HuH-7.5 (cell line): ENCODE measurements around the gene AIFM3.
"Not testable (repeated sequence)": the region's sequence is repeated elsewhere in the genome, so short reads cannot be mapped to it uniquely, and the experiment has no call there.

ENCODE experiments used
- DNase-seq: peaks from one replicate; pipeline ENCODE4 v3.0.0; 2011; ENCODE audit warnings: low spot score

Gene AIFM3

GRCh38 chr22:20959578-20960461 lies 7.2 kb upstream of the AIFM3 start:
- DNase-seq, result no peak

GRCh38 chr22:20960609-20961008 lies 6.4 kb upstream of the AIFM3 start:
- no peak for DNase-seq

- DNase-seq, result no peak
Observed at GRCh38 chr22:20962491-20962945, 4.5 kb upstream of the AIFM3 start.

GRCh38 chr22:20963201-20964052 lies 3.6 kb upstream of the AIFM3 start:
- no peak for DNase-seq

GRCh38 chr22:20964090-20964798 lies 2.8 kb upstream of the AIFM3 start:
- no peak for DNase-seq

- DNase-seq, result no peak
Observed at GRCh38 chr22:20964799-20965103, 2.3 kb upstream of the AIFM3 start.

- DNase-seq, result no peak
Observed at GRCh38 chr22:20965104-20965887, 1.8 kb upstream of the AIFM3 start.

GRCh38 chr22:20965888-20966855 lies 883 bp upstream of the AIFM3 start:
- DNase-seq, result no peak

- DNase-seq, result no peak
Observed at GRCh38 chr22:20967697-20968211, 699 bp downstream of the AIFM3 start.

- DNase-seq, result no peak
Observed at GRCh38 chr22:20968281-20968977, 1.4 kb downstream of the AIFM3 start.

GRCh38 chr22:20970939-20971657 lies 4.0 kb downstream of the AIFM3 start:
- no peak for DNase-seq

GRCh38 chr22:20972014-20972694 lies 5.1 kb downstream of the AIFM3 start:
- DNase-seq, result not testable (repeated sequence)

- DNase-seq, result no peak
Observed at GRCh38 chr22:20972933-20973577, 6.0 kb downstream of the AIFM3 start.

GRCh38 chr22:20973634-20974286 lies 6.7 kb downstream of the AIFM3 start:
- DNase-seq, result no peak

- no peak for DNase-seq
Observed at GRCh38 chr22:20974336-20974955, 7.4 kb downstream of the AIFM3 start.

GRCh38 chr22:20975541-20976290 lies 8.7 kb downstream of the AIFM3 start:
- DNase-seq, result no peak
